Adrenal gland (tissue), 12 donors: ENCODE measurements around the gene KIAA1328. TPM values are rescaled to one million over a fixed set of nuclear protein-coding genes. Genes with fewer than 3 reads are reported as not detected.

Experiments
- DNase-seq, 7 donors: peaks; one replicate each; pipeline ENCODE4 v3.0.0-alpha.2; 2019 to 2020
- H3K27ac ChIP-seq, 5 donors: fragments of 200-600 bp; sonication (generic) in 4 of 5; 1 replicate in 3 of 5; 2 replicates in 2 of 5; pipeline versions ENCODE4 v1.5.1 to v1.8.0; 2016 to 2020; ENCODE audit warnings: mild to moderate bottlenecking in 1 of 5
- H3K27me3 ChIP-seq: fragments of 200-600 bp; 2 replicates; pipeline ENCODE4 v1.8.0; 2021
- H3K36me3 ChIP-seq, 2 donors: fragments of 200-600 bp; replicated peaks in 1 of 2; 1 replicate in 1 of 2; 2 replicates in 1 of 2; pipeline versions ENCODE4 v1.5.1 to v1.8.0; 2018 to 2022
- H3K4me1 ChIP-seq, 2 donors: fragments of 200-600 bp; replicated peaks in 1 of 2; 1 replicate in 1 of 2; 2 replicates in 1 of 2; pipeline versions ENCODE4 v1.5.1 to v1.8.0; 2018 to 2021
- H3K4me3 ChIP-seq, 4 donors: fragments of 200-600 bp; sonication (generic) in 3 of 4; one replicate each; pipeline ENCODE4 v1.5.1; 2016 to 2018
- H3K9me3 ChIP-seq, 3 donors: fragments of 200-600 bp; sonication (generic) in 1 of 3; replicated peaks in 1 of 3; 1 replicate in 2 of 3; 2 replicates in 1 of 3; pipeline versions ENCODE4 v1.5.1 to v1.8.0; 2016 to 2021
- CTCF ChIP-seq, 6 experiments: fragments of 450-650 bp in 4 of 6; fragments of 200-600 bp in 2 of 6; sonication (generic) in 1 of 6; IDR thresholded peaks; 1 replicate in 5 of 6; 2 replicates in 1 of 6; pipeline versions ENCODE4 v1.5.1 to v1.8.0; 2016 to 2021; ENCODE audit warnings: antibody characterized with exemption in 6 of 6, mild to moderate bottlenecking in 2 of 6, moderate library complexity in 1 of 6
- POLR2A ChIP-seq, 2 donors: fragments of 450-650 bp; IDR thresholded peaks; one replicate each; pipeline ENCODE4 v1.6.1; 2017; ENCODE audit warnings: antibody characterized with exemption in 2 of 2, mild to moderate bottlenecking in 2 of 2, moderate library complexity in 1 of 2
- WGBS, 4 donors: extraction: QIAGEN DNeasy Blood & Tissue Kit in 2 of 4; methylation state at CpG; one replicate each; pipeline versions ENCODE4 v1.1.5 to v1.1.7; 2013 to 2017; 5-methylcytosine and 5-hydroxymethylcytosine counted together
- intact Hi-C, 2 donors: fragments of 100-400 bp; cut with DNase I; formaldehyde crosslinking; loops; one replicate each; pipeline versions ENCODE4 v1.14.1 to v1.15.0; 2022 to 2023
- polyA plus RNA-seq, 3 donors: library from polyadenylated mRNA; stranded (reverse); fragments of 200-250 nt in 2 of 3; fragments of 350-450 nt in 1 of 3; fragmentation: Illumina TruSeq in 1 of 3; extraction: RNeasy Lipid Tissue Mini Kit (QIAGEN cat#74804) in 1 of 3; gene quantifications; one replicate each; pipeline ENCODE4 v1.2.3, GENCODE V29; 2013 to 2014
- total RNA-seq, 9 donors: library from RNA; depleted of rRNA in 4 of 9; stranded (reverse); fragments of >200 nt in 4 of 9; fragments of 120-200 nt in 1 of 9; fragmentation: NEBNext Ultra II Directional in 1 of 9; extraction: Animal tissue kit (Norgen Biotek cat#: 25700) in 1 of 9; gene quantifications; one replicate each; pipeline versions ENCODE4 v1.1.0 to v1.2.4, GENCODE V29; 2013 to 2023
- donor health status: healthy with polysubstance abuse.
- donor health status: Bipolar disorder and iron deficiency.
- donor health status: DM: yes; HTN: yes; CAD: no.
- donor health status: DM: no; HTN: no; CAD: no.
- donor health status: DM: no; HTN: no; CAD: no.
- donor health status: DM: yes; HTN: yes; CAD: no.

The KIAA1328 gene
- total and polyA plus RNA-seq, 12 donors = 2.5 to 20.5 (median 7.2) TPM

GRCh38 chr18:36950960-36951359 lies 122.0 kb downstream of the KIAA1328 start:
- Histone ChIP-seq H3K4me3 (no peak overlapping the region), H3K27me3 (no peaks in the 10 kb centered on the region), H3K9me3 (no peaks in the 10 kb centered on the region), H3K36me3 (no peaks in the 10 kb centered on the region), H3K27ac (no peak overlapping the region), H3K4me1 (no peaks in the 10 kb centered on the region)
- no peak for DNase-seq
- no peak for TF ChIP-seq POLR2A (IDR thresholded peaks at IDR 0.05)
- TF ChIP-seq CTCF (IDR thresholded peaks at IDR 0.05) = no peak
- 57 to 62% (median 59%) methylated on average over 2 of the region's 2 CpGs for WGBS, 4 donors
- intact Hi-C loops = no loop called here

- H3K27ac ChIP-seq = no peak overlapping the region
- DNase-seq = no peak
- H3K9me3 ChIP-seq = no peaks in the 10 kb centered on the region
- H3K27me3 ChIP-seq = no peaks in the 10 kb centered on the region
- intact Hi-C loops = no loop called here
- no peaks in the 10 kb centered on the region for H3K36me3 ChIP-seq
- TF ChIP-seq POLR2A (IDR thresholded peaks at IDR 0.05) (no peak), CTCF (IDR thresholded peaks at IDR 0.05) (no peak)
- no peak overlapping the region for H3K4me3 ChIP-seq
- H3K4me1 ChIP-seq = no peaks in the 10 kb centered on the region
- WGBS, 4 donors = 94 to 98% (median 95%) methylated on average over 1 of the region's 1 CpG
These were observed 124.1 kb downstream of the KIAA1328 start for GRCh38 chr18:36953047-36953446.

- DNase-seq = no peak
- no peaks in the 10 kb centered on the region for H3K27me3 ChIP-seq
- H3K4me1 ChIP-seq = no peaks in the 10 kb centered on the region
- intact Hi-C loops = no loop called here
- H3K36me3 ChIP-seq = no peaks in the 10 kb centered on the region
- H3K4me3 ChIP-seq = no peak overlapping the region
- TF ChIP-seq POLR2A (IDR thresholded peaks at IDR 0.05) (no peak), CTCF (IDR thresholded peaks at IDR 0.05) (no peak)
- no peak overlapping the region for H3K27ac ChIP-seq
- H3K9me3 ChIP-seq = no peaks in the 10 kb centered on the region
- 91 to 100% (median 96%) methylated on average over 3 to 9 of the region's 9 CpGs for WGBS, 4 donors
These were observed 131.1 kb downstream of the KIAA1328 start for GRCh38 chr18:36960038-36960437.

GRCh38 chr18:36963464-36963863 lies 134.5 kb downstream of the KIAA1328 start:
- Histone ChIP-seq H3K36me3 (no peaks in the 10 kb centered on the region), H3K9me3 (no peaks in the 10 kb centered on the region), H3K27me3 (no peaks in the 10 kb centered on the region), H3K4me1 (no peaks in the 10 kb centered on the region), H3K27ac (no peak overlapping the region), H3K4me3 (no peak overlapping the region)
- no peak for TF ChIP-seq POLR2A (IDR thresholded peaks at IDR 0.05)
- no peak for TF ChIP-seq CTCF (IDR thresholded peaks at IDR 0.05)
- DNase-seq = no peak
- intact Hi-C loops = no loop called here
- whole genome bisulfite sequencing, 4 donors = 87 to 90% (median 88%) methylated on average over 2 of the region's 2 CpGs
